Activated CD4-positive, CD25-positive, alpha-beta regulatory T cell treated with anti-CD3 and anti-CD28 coated beads, Interleukin-2, amount 50 U/mL, for 16 hours (primary cell): Measurements from ENCODE around the gene ATP11A.

ENCODE experiments used
- DNase-seq: peaks from one replicate; pipeline ENCODE4 v3.0.0-alpha.2; 2020; ENCODE audit warnings: low read depth, low spot score

Gene ATP11A

GRCh38 chr13:112892426-112893206 lies 202.8 kb downstream of the ATP11A start:
- no peak for DNase-seq

- no peak for DNase-seq
Observed at GRCh38 chr13:112893207-112893569, 203.3 kb downstream of the ATP11A start.

GRCh38 chr13:112893570-112894422 lies 204.0 kb downstream of the ATP11A start:
- DNase-seq = no peak

GRCh38 chr13:112894423-112894672 lies 204.5 kb downstream of the ATP11A start:
- no peak for DNase-seq

GRCh38 chr13:112894673-112895481 lies 205.0 kb downstream of the ATP11A start:
- DNase-seq = no peak

- no peak for DNase-seq
Observed at GRCh38 chr13:112895521-112896465, 206.0 kb downstream of the ATP11A start.

GRCh38 chr13:112896736-112897602 lies 207.1 kb downstream of the ATP11A start:
- DNase-seq = no peak

- no peak for DNase-seq
Observed at GRCh38 chr13:112897603-112897955, 207.7 kb downstream of the ATP11A start.

- no peak for DNase-seq
Observed at GRCh38 chr13:112897956-112898620, 208.2 kb downstream of the ATP11A start.

GRCh38 chr13:112898621-112899280 lies 208.9 kb downstream of the ATP11A start:
- no peak for DNase-seq

- DNase-seq = no peak
Observed at GRCh38 chr13:112899281-112900225, 209.7 kb downstream of the ATP11A start.

GRCh38 chr13:112900226-112900600 lies 210.4 kb downstream of the ATP11A start:
- no peak for DNase-seq

- DNase-seq = no peak
Observed at GRCh38 chr13:112900691-112901091, 210.9 kb downstream of the ATP11A start.

- no peak for DNase-seq
Observed at GRCh38 chr13:112902101-112902651, 212.3 kb downstream of the ATP11A start.

- no peak for DNase-seq
Observed at GRCh38 chr13:112902669-112903068, 212.8 kb downstream of the ATP11A start.

GRCh38 chr13:112903071-112903577 lies 213.3 kb downstream of the ATP11A start:
- no peak for DNase-seq

GRCh38 chr13:112903606-112904195 lies 213.9 kb downstream of the ATP11A start:
- DNase-seq = no peak
